CD14-positive monocyte (primary cell): ENCODE measurements around the gene CNPPD1. TPM values are rescaled to one million over a fixed set of nuclear protein-coding genes. Genes with fewer than 3 reads are reported as not detected.
A peak's percentile ranks its signal among the peaks of the same experiment; 100 is the strongest.

Source experiments
- DNase-seq, 3 donors: peaks; one replicate each; pipeline ENCODE4 v3.0.0-alpha.2; 2011 to 2022
- H2AFZ ChIP-seq: 2 replicates; pipeline ENCODE4 v1.6.0; 2012; ENCODE audit warnings: mild to moderate bottlenecking, low read depth, low read length, inconsistent platforms; ENCODE audit not compliant: insufficient read depth, poor library complexity, severe bottlenecking
- H3K27ac ChIP-seq, 2 donors: 1 replicate in 1 of 2; 2 replicates in 1 of 2; pipeline ENCODE4 v1.5.1; 2012 to 2013; ENCODE audit warnings: low read length in 2 of 2, control low read depth in 1 of 2, inconsistent platforms in 1 of 2, low read depth in 1 of 2, mild to moderate bottlenecking in 1 of 2
- H3K27me3 ChIP-seq, 2 donors: one replicate each; pipeline versions ENCODE4 v1.6.0 to v1.6.1; 2011 to 2013; ENCODE audit warnings: low read length in 2 of 2; ENCODE audit not compliant: control insufficient read depth in 2 of 2, insufficient read depth in 2 of 2
- H3K36me3 ChIP-seq, 2 donors: replicated peaks in 1 of 2; 1 replicate in 1 of 2; 2 replicates in 1 of 2; pipeline versions ENCODE4 v1.5.1 to v1.6.1; 2012 to 2013; ENCODE audit warnings: low read length in 2 of 2, control low read depth in 1 of 2, inconsistent platforms in 1 of 2, mild to moderate bottlenecking in 1 of 2; ENCODE audit not compliant: insufficient read depth in 2 of 2, control insufficient read depth in 1 of 2
- H3K4me1 ChIP-seq, 2 donors: 1 replicate in 1 of 2; 2 replicates in 1 of 2; pipeline versions ENCODE4 v1.5.1 to v1.6.1; 2012 to 2013; ENCODE audit warnings: low read length in 2 of 2, control low read depth in 1 of 2, inconsistent platforms in 1 of 2, mild to moderate bottlenecking in 1 of 2, moderate library complexity in 1 of 2; ENCODE audit not compliant: insufficient read depth in 2 of 2, control insufficient read depth in 1 of 2
- H3K4me2 ChIP-seq: replicated peaks from 2 replicates; pipeline ENCODE3; 2012; ENCODE audit warnings: low read length, moderate library complexity, mild to moderate bottlenecking; ENCODE audit not compliant: poor library complexity, severe bottlenecking; ENCODE audit errors: extremely low read depth
- H3K4me3 ChIP-seq, 3 experiments: fragments of 200-600 bp in 1 of 3; sonication (generic) in 1 of 3; replicated peaks in 1 of 3; 1 replicate in 2 of 3; 2 replicates in 1 of 3; pipeline ENCODE4 v1.5.1; 2011 to 2013; ENCODE audit warnings: low read length in 3 of 3, mild to moderate bottlenecking in 3 of 3, control low read depth in 2 of 3, low read depth in 2 of 3, inconsistent platforms in 1 of 3, moderate library complexity in 1 of 3
- H3K79me2 ChIP-seq: 2 replicates; pipeline ENCODE4 v1.6.0; 2012; ENCODE audit warnings: mild to moderate bottlenecking, control low read depth, inconsistent platforms, low read length, moderate library complexity; ENCODE audit not compliant: insufficient read depth
- H3K9ac ChIP-seq: 2 replicates; pipeline ENCODE4 v1.6.0; 2017; ENCODE audit warnings: low read length, mild to moderate bottlenecking; ENCODE audit not compliant: insufficient read depth, poor library complexity, severe bottlenecking
- H3K9me3 ChIP-seq, 2 donors: replicated peaks in 1 of 2; 1 replicate in 1 of 2; 2 replicates in 1 of 2; pipeline versions ENCODE4 v1.5.1 to v1.6.1; 2012 to 2013; ENCODE audit warnings: low read length in 2 of 2, control low read depth in 1 of 2; ENCODE audit not compliant: control insufficient read depth in 1 of 2, insufficient read depth in 1 of 2
- H4K20me1 ChIP-seq: 2 replicates; pipeline ENCODE4 v1.6.0; 2012; ENCODE audit warnings: mild to moderate bottlenecking, low read length, control low read depth, moderate library complexity; ENCODE audit not compliant: insufficient read depth
- H3K27ac Mint-ChIP-seq, 7 donors: one replicate each; pipeline ENCODE4 v1.8.0; 2020; ENCODE audit warnings: mild to moderate bottlenecking in 7 of 7, mixed read lengths in 7 of 7, moderate library complexity in 6 of 7, inconsistent platforms in 2 of 7
- H3K27me3 Mint-ChIP-seq, 3 donors: one replicate each; pipeline ENCODE4 v1.8.0; 2021 to 2022; ENCODE audit warnings: low read depth in 3 of 3, mild to moderate bottlenecking in 3 of 3, mixed read lengths in 3 of 3, moderate library complexity in 3 of 3, inconsistent platforms in 1 of 3
- H3K36me3 Mint-ChIP-seq, 2 donors: one replicate each; pipeline ENCODE4 v1.8.0; 2020; ENCODE audit warnings: mixed read lengths in 2 of 2, inconsistent platforms in 1 of 2, mild to moderate bottlenecking in 1 of 2
- H3K4me1 Mint-ChIP-seq: one replicate; pipeline ENCODE4 v1.8.0; 2020; ENCODE audit warnings: mild to moderate bottlenecking, mixed read lengths
- H3K4me3 Mint-ChIP-seq, 2 donors: one replicate each; pipeline ENCODE4 v1.8.0; 2020; ENCODE audit warnings: mild to moderate bottlenecking in 2 of 2, mixed read lengths in 2 of 2, moderate library complexity in 1 of 2
- H3K9me3 Mint-ChIP-seq, 7 donors: one replicate each; pipeline ENCODE4 v1.8.0; 2020 to 2022; ENCODE audit warnings: mixed read lengths in 7 of 7, mild to moderate bottlenecking in 6 of 7, moderate library complexity in 6 of 7, inconsistent platforms in 2 of 7
- CTCF ChIP-seq: fragments of 200-600 bp; IDR thresholded peaks from one replicate; pipeline ENCODE4 v1.8.0; 2022; ENCODE audit warnings: antibody characterized with exemption, mild to moderate bottlenecking
- WGBS: methylation state at CpG from one replicate; pipeline ENCODE4 v1.1.5; 2013; ENCODE audit warnings: missing lambda C conversion rate; ENCODE audit not compliant: insufficient coverage; 5-methylcytosine and 5-hydroxymethylcytosine counted together
- intact Hi-C, 2 donors: fragments of 100-400 bp; cut with micrococcal nuclease; formaldehyde crosslinking; loops; one replicate each; pipeline versions ENCODE4 v1.15.0 to v1.15.1; 2023
- polyA plus RNA-seq, 3 donors: library from polyadenylated mRNA; depleted of rRNA in 1 of 3; unstranded in 2 of 3; stranded (reverse) in 1 of 3; fragments of 300-500 nt in 2 of 3; fragments of >200 nt in 1 of 3; fragmentation: Illumina TruSeq in 2 of 3; gene quantifications; 1 replicate in 2 of 3; 2 replicates in 1 of 3; pipeline ENCODE4 v1.2.3, GENCODE V29; 2012 to 2021

CNPPD1 gene
- polyA plus RNA-seq, 3 donors, result 68.8 to 109 (median 71.3) TPM

GRCh38 chr2:219163156-219163555 lies 13.6 kb downstream of the CNPPD1 start:
- H3K27ac Mint-ChIP-seq, result no peak overlapping the region
- Histone ChIP-seq H3K27ac (no peak overlapping the region), H3K4me1 (peaks cover 15 to 18% of the 10 kb centered on the region in 2 donors), H4K20me1 (no peaks in the 10 kb centered on the region), H3K27me3 (no peaks in the 10 kb centered on the region), H3K36me3 (peaks cover 0 to under 1% of the 10 kb centered on the region in 2 donors), H3K4me3 (no peak overlapping the region), H2AFZ (no peak overlapping the region), H3K9me3 (no peaks in the 10 kb centered on the region), H3K9ac (no peak overlapping the region), H3K4me2 (no peak overlapping the region), H3K79me2 (no peaks in the 10 kb centered on the region)
- H3K4me3 Mint-ChIP-seq, result no peak overlapping the region
- H3K9me3 Mint-ChIP-seq, result no peaks in the 10 kb centered on the region
- peaks cover 0 to 7% (median 4%) of the 10 kb centered on the region in 3 donors for H3K27me3 Mint-ChIP-seq
- no peak for DNase-seq
- H3K4me1 Mint-ChIP-seq, result peaks cover 17% of the 10 kb centered on the region
- H3K36me3 Mint-ChIP-seq, result peaks cover 16 to 17% of the 10 kb centered on the region in 2 donors
- intact Hi-C loops, result loop anchor here (5.0 to 10.0 kb wide), 4 partner anchors 49 to 332 kb away; partner anchors contain the start of genes DNPEP (in 1 of the 2) and GMPPA (in 1 of the 2)
- 93% methylated on average over 2 of the region's 6 CpGs for WGBS
- no peak for TF ChIP-seq CTCF

- Mint-ChIP-seq H3K27me3 (peaks cover 0 to 8% (median 2%) of the 10 kb centered on the region in 3 donors), H3K9me3 (no peaks in the 10 kb centered on the region)
- 100% methylated on average over 3 of the region's 4 CpGs for WGBS
Measured at GRCh38 chr2:219161097-219161496, 15.6 kb downstream of the CNPPD1 start.

More at GRCh38 chr2:219161097-219161496, 15.6 kb downstream of the CNPPD1 start:
- Mint-ChIP-seq H3K4me3 (peak overlapping the region; percentile 93), H3K36me3 (peaks cover 24 to 29% of the 10 kb centered on the region in 2 donors), H3K27ac (peak overlapping the region in 5 of 7 donors; percentile 87 to 96 (median 92)), H3K4me1 (peaks cover 17% of the 10 kb centered on the region)
- H3K27ac ChIP-seq, result peak overlapping the region; percentile 71 to 81
- peaks cover 11 to 21% of the 10 kb centered on the region in 2 donors for H3K36me3 ChIP-seq
- peak overlapping the region; percentile 60 to 87 (median 80) for H3K4me3 ChIP-seq
- peak overlapping the region; percentile 79 for H3K4me2 ChIP-seq
- DNase-seq, result no peak
- H3K4me1 ChIP-seq, result peaks cover 15 to 18% of the 10 kb centered on the region in 2 donors
- H3K9me3 ChIP-seq, result no peaks in the 10 kb centered on the region
- H3K27me3 ChIP-seq, result no peaks in the 10 kb centered on the region
- peak overlapping the region; percentile 80 for H2AFZ ChIP-seq
- H4K20me1 ChIP-seq, result no peaks in the 10 kb centered on the region
- intact Hi-C loops, result loop anchor here (2.0 to 10.0 kb wide), 5 partner anchors 50 to 334 kb away; partner anchors contain the start of genes DNPEP (in 1 of the 2) and GMPPA (in 1 of the 2)
- no peak for TF ChIP-seq CTCF
- peak overlapping the region; percentile 68 for H3K9ac ChIP-seq
- no peaks in the 10 kb centered on the region for H3K79me2 ChIP-seq
